ENCODE results near the gene APOL3.
"Not testable (repeated sequence)": the region's sequence is repeated elsewhere in the genome, so short reads cannot be mapped to it uniquely, and the experiment has no call there.

APOL3 gene

GRCh38 chr22:36131907-36132306, 28.6 kb downstream of the APOL3 start:
- no peak for DNase-seq

GRCh38 chr22:36129486-36130388, 30.8 kb downstream of the APOL3 start:
- DNase-seq = no peak

GRCh38 chr22:36129071-36129470, 31.5 kb downstream of the APOL3 start:
- DNase-seq = no peak

GRCh38 chr22:36125994-36126531, 34.5 kb downstream of the APOL3 start:
- DNase-seq = no peak

- DNase-seq = no peak
These were observed 35.1 kb downstream of the APOL3 start for GRCh38 chr22:36125434-36125833.

- DNase-seq = no peak
These were observed 35.9 kb downstream of the APOL3 start for GRCh38 chr22:36124666-36125065.

GRCh38 chr22:36123673-36124630, 36.6 kb downstream of the APOL3 start:
- DNase-seq = peak; percentile 95

- DNase-seq = not testable (repeated sequence)
These were observed 39.8 kb downstream of the APOL3 start for GRCh38 chr22:36120621-36121351.

- no peak for DNase-seq
These were observed 43.5 kb downstream of the APOL3 start for GRCh38 chr22:36117053-36117554.

GRCh38 chr22:36116127-36116526, 44.4 kb downstream of the APOL3 start:
- no peak for DNase-seq

GRCh38 chr22:36113121-36113520, 47.4 kb downstream of the APOL3 start:
- DNase-seq = no peak

- DNase-seq = no peak
These were observed 49.2 kb downstream of the APOL3 start for GRCh38 chr22:36111316-36111715.

GRCh38 chr22:36110306-36110881, 50.2 kb downstream of the APOL3 start:
- DNase-seq = no peak

GRCh38 chr22:36107436-36107835, 53.1 kb downstream of the APOL3 start:
- DNase-seq = no peak

- DNase-seq = no peak
These were observed 53.6 kb downstream of the APOL3 start for GRCh38 chr22:36106910-36107309.

- DNase-seq = no peak
These were observed 55.6 kb downstream of the APOL3 start for GRCh38 chr22:36104988-36105387.

- no peak for DNase-seq
These were observed 56.1 kb downstream of the APOL3 start for GRCh38 chr22:36104435-36104834.

GRCh38 chr22:36103891-36104290, 56.7 kb downstream of the APOL3 start:
- no peak for DNase-seq

- DNase-seq = no peak
These were observed 57.6 kb downstream of the APOL3 start for GRCh38 chr22:36102995-36103394.

GRCh38 chr22:36101756-36102155, 58.8 kb downstream of the APOL3 start:
- no peak for DNase-seq

GRCh38 chr22:36100908-36101307, 59.6 kb downstream of the APOL3 start:
- DNase-seq = not testable (repeated sequence)
